HG02610 (cell line): ENCODE results near the gene CNDP2.

Experiments
- ATAC-seq: cut with Tn5 transposase; IDR thresholded peaks from one replicate; pipeline ENCODE4 v1.9.1; 2021; ENCODE audit warnings: mild to moderate bottlenecking, moderate library complexity; ENCODE audit not compliant: unreplicated experiment

The CNDP2 gene

GRCh38 chr18:74495581-74496507 lies at the start of gene CNDP2:
CNDP2 (plus strand) TSS chr18:74496363; CDS start chr18:74499974, 3,611 bp downstream.
- ATAC-seq: peak; percentile 73

GRCh38 chr18:74446631-74447403 lies 49.3 kb upstream of the CNDP2 start:
- ATAC-seq: no peak

- no peak for ATAC-seq
Observed at GRCh38 chr18:74447404-74448152, 48.6 kb upstream of the CNDP2 start.

DNA sequence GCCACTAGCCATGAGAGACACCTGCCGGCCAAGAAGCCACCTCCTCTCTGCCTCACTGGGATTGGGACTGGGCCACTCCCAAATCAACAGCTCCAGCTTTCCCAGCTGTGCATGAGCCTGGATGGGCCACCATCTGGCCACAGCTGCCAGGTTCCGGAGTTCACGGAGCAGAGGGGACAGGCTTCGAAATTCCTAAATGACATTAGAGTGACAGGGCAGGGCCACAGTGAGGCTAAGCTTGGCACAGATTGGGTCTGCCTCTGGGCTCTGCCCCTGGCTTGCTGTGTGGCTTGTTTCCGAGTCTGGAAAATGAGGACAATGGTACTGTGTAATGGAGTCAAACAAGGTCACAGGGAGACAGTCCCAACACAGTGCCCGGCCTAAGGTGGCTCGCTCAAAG lies 45.5 kb upstream of the CNDP2 start:
- no peak for ATAC-seq

GRCh38 chr18:74451148-74451547 lies 45.0 kb upstream of the CNDP2 start:
- ATAC-seq: no peak

- no peak for ATAC-seq
Observed at GRCh38 chr18:74453016-74453566, 43.1 kb upstream of the CNDP2 start.

DNA sequence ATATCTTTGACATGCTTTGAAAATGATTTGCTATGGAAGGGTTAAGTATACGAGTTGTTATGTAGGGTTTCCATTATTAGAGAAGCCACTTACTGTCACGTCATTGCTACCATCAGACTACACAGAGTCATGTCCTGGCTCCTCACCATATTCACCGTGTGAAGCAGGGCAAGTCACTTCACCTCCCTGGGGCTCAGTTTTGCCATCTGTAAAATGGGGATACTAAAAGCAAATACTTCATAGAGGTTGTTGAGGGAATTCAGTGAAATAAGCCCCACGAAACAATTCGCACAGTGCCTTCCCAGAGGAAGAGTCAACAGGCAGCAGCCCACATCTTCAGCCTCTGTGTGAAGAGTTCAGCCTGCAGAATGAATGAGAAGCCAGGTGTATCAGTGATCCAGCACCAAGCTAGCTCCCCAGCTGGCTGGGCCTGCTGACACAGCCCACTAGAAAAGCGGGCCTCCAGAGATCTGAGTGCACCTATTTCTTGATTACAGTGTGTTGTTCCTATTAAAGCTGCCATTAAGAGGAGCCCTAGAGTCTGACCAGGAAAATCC lies 42.4 kb upstream of the CNDP2 start:
- ATAC-seq: no peak

GRCh38 chr18:74454279-74454751 lies 41.8 kb upstream of the CNDP2 start:
- ATAC-seq: no peak

GRCh38 chr18:74455386-74455785 lies 40.8 kb upstream of the CNDP2 start:
- ATAC-seq: no peak

DNA sequence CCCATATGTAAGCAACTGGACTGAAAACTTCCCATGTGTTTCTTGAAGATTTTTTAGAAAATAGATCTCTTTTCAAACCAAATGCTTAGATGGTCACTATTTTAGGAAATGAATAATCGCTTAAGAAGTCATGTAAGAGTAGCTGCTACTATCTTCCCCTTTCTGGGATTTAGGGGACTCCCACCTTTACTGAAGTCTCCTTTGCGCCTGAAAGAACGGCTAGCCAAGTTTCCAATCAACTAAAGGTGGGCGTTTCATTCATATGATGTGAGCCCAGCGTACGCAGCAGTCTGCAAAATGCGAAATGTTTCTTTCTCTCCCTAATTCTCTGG lies 40.2 kb upstream of the CNDP2 start:
- ATAC-seq: no peak

DNA sequence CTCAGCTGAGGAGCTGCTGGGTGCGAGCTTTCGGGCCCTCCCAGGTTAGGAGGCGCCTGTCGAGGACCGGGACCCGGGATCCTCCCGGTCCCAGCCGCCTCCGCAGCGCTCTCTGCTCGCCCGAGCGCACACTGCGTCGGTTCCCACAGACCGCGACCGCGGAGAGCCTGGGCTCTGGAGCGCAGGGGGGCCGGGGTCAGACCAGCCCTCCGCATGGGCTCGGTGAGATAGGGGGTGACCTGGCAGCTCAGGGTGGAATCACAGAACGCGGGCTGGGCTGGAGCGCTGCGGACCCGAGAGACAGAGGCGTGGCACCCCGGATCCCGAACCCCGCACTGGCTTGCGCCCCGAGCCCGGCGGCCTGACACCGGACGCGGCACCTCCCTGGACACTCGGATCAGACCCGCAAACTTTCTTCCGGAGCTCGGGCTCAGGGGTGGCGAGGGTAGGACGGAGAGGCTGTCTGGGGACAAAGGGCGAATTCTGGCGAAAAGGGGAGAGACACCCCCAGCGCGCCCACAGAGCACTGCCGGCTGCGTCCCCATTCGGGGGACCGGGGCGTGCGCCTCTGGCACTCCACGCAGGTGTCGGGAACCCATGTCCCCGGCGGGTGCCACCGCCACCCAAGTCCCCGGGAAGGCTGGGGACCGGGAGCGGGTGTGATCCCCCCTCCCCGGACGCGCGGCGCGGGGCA lies 39.7 kb upstream of the CNDP2 start:
- no peak for ATAC-seq

DNA sequence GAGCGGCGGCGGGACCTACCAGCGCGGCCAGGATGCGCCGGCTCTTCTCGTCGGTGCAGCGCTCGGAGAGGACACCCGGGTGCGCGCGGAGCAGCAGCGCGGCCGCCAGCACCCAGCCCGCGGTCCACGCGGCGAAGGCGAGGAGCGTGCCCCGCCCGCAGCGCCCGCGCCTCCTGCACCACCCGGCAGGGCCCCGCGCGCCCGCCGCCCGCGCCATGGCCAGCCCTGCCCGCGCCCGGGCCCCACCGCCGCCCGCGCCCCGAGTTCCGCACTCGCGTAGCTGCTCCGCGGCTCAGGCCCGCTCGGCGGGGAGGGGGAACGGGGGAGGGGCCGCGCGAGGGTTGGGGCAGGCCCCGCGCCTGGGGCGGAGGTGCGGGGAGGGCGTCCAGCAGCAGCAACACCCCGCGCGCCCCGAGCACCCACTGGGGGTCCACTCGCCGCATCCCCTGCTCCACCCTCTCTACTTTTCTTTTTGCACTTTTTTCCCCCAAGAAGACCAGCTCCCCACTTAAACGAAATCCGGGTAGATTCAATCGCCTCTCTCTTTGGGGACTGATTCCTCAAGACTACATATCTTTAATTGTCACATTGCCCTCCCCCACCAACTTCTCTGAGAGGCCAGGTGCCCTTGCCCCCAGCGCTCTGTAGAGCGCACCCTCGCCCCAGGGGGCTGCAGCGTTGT lies 39.0 kb upstream of the CNDP2 start, which contains the start of gene DIPK1C:
Gene DIPK1C (minus strand): TSS at position 266 of the 682 bp plus-strand sequence. CDS start 49 bp downstream, at position 217.
- no peak for ATAC-seq

GRCh38 chr18:74457725-74458421 lies 38.3 kb upstream of the CNDP2 start:
- ATAC-seq: no peak

DNA sequence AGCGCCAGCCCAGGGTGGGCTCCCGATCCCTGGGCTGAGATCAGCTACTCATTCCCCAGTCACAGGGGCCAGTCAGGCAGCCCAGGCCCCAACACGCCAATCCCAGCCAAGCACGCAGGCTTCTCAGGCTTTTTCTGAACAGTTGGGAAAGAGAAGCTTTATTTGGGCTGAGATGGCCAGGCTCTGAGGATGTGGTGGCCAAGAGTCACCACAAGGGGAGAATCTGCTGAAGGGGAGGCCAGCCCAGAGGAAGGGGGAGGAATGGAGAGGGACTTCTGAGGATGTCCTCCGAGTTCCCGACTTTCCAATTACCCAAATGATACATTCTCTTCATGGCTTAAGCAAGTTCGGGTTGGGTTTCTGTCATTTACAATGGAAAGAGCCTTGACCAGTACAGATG lies 36.3 kb upstream of the CNDP2 start:
- no peak for ATAC-seq

GRCh38 chr18:74460825-74461224 lies 35.3 kb upstream of the CNDP2 start:
- ATAC-seq: no peak

- no peak for ATAC-seq
Observed at GRCh38 chr18:74463254-74463653, 32.9 kb upstream of the CNDP2 start.

DNA sequence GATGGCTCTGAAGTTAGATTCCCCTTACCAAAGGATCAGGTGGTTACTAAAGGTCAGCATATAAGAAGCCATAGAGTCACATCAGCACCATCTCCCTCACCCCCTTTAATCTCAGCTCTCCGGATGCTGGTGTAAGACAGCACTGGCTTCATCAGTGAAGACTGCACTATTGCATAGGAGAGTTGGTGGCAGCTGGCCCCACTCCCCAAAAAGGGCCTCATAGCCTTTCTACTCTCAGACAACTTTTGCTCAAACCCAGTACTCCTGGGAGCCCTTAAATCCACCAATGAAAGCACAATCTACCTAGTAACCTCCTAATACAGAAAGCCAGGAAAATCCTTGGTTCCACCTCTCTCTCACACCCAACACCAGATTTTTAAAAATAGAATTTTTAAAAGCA lies 32.2 kb upstream of the CNDP2 start:
- ATAC-seq: no peak

GRCh38 chr18:74465775-74466174 lies 30.4 kb upstream of the CNDP2 start:
- ATAC-seq: no peak
